ENCODE results near the gene AUTS2. TPM values are rescaled to one million over a fixed set of nuclear protein-coding genes. Genes with fewer than 3 reads are reported as not detected.

AUTS2 gene
- polyA plus RNA-seq, 1 donor (not counting 4 experiments of a cell fraction or from before 2014, with no cell fraction given), result 4.7 TPM

- H3K4me3 ChIP-seq (ENCODE audit: control insufficient read depth in 2 of 3, extremely low read depth in 1 of 3, insufficient read depth in 2 of 3, low read depth in 1 of 3, low read length in 3 of 3), result no peak overlapping the region
- peaks cover 7% of the 10 kb centered on the region for H3K4me1 ChIP-seq (ENCODE audit: control insufficient read depth, extremely low read depth, insufficient read depth, low read length)
- DNase-seq (ENCODE audit: low read depth, low spot score), result no peak
- H3K27me3 ChIP-seq (ENCODE audit: control insufficient read depth, extremely low read depth, insufficient read depth, low read length), result no peaks in the 10 kb centered on the region
- H3K9me1 ChIP-seq (ENCODE audit: control insufficient read depth, extremely low read depth, insufficient read depth, low read length), result no peaks in the 10 kb centered on the region
- no peak overlapping the region for H3K27ac ChIP-seq (ENCODE audit: control insufficient read depth, insufficient read depth, low read length)
- FAIRE-seq, result no peak
- no peak overlapping the region for H2AFZ ChIP-seq (ENCODE audit: control insufficient read depth, low read length)
- no peaks in the 10 kb centered on the region for H3K79me2 ChIP-seq (ENCODE audit: control insufficient read depth, insufficient read depth, low read length)
- dilution Hi-C loops (cut with MboI; ENCODE audit: extremely low pct_ligation_motif_present, low sequenced_read_pairs), result no loop called here
- H4K20me1 ChIP-seq (ENCODE audit: control insufficient read depth, extremely low read depth, insufficient read depth, low read length), result no peaks in the 10 kb centered on the region
- H3K9me3 ChIP-seq (ENCODE audit: control insufficient read depth, low read depth, low read length), result no peaks in the 10 kb centered on the region
- no peak overlapping the region for H3K9ac ChIP-seq (ENCODE audit: control insufficient read depth, extremely low read depth, insufficient read depth, low read length)
- no peak overlapping the region for H3K4me2 ChIP-seq (ENCODE audit: control insufficient read depth, extremely low read depth, insufficient read depth, low read depth, low read length)
- TF ChIP-seq EZH2 (IDR thresholded peaks at IDR 0.05; ENCODE audit: low read length), result no peak
- no peak for TF ChIP-seq CTCF (optimal IDR thresholded peaks at IDR 0.05 in 1 of 3, IDR thresholded peaks at IDR 0.05 in 1 of 3, conservative IDR thresholded peaks at IDR 0.05 in 1 of 3; ENCODE audit: extremely low read depth in 1 of 3, insufficient read depth in 2 of 3, low read length in 3 of 3)
- no peaks in the 10 kb centered on the region for H3K36me3 ChIP-seq (ENCODE audit: control insufficient read depth in 2 of 2, extremely low read depth in 1 of 2, insufficient read depth in 2 of 2, low read length in 2 of 2)
Measured at GRCh38 chr7:70294211-70294911, 696.1 kb downstream of the AUTS2 start.

GRCh38 chr7:70298780-70299471 lies 700.7 kb downstream of the AUTS2 start:
- peaks cover 10% of the 10 kb centered on the region for H3K4me1 ChIP-seq (ENCODE audit: control insufficient read depth, extremely low read depth, insufficient read depth, low read length)
- no peak overlapping the region for H3K4me3 ChIP-seq (ENCODE audit: control insufficient read depth in 2 of 3, extremely low read depth in 1 of 3, insufficient read depth in 2 of 3, low read depth in 1 of 3, low read length in 3 of 3)
- no peaks in the 10 kb centered on the region for H4K20me1 ChIP-seq (ENCODE audit: control insufficient read depth, extremely low read depth, insufficient read depth, low read length)
- H3K27me3 ChIP-seq (ENCODE audit: control insufficient read depth, extremely low read depth, insufficient read depth, low read length), result no peaks in the 10 kb centered on the region
- FAIRE-seq (peak; percentile 92), DNase-seq (ENCODE audit: low read depth, low spot score) (no peak)
- no peak overlapping the region for H3K27ac ChIP-seq (ENCODE audit: control insufficient read depth, insufficient read depth, low read length)
- H3K4me2 ChIP-seq (ENCODE audit: control insufficient read depth, extremely low read depth, insufficient read depth, low read depth, low read length), result peak overlapping the region; percentile 63
- H3K9me3 ChIP-seq (ENCODE audit: control insufficient read depth, low read depth, low read length), result no peaks in the 10 kb centered on the region
- no peaks in the 10 kb centered on the region for H3K36me3 ChIP-seq (ENCODE audit: control insufficient read depth in 2 of 2, extremely low read depth in 1 of 2, insufficient read depth in 2 of 2, low read length in 2 of 2)
- no peak overlapping the region for H3K9ac ChIP-seq (ENCODE audit: control insufficient read depth, extremely low read depth, insufficient read depth, low read length)
- TF ChIP-seq CTCF (optimal IDR thresholded peaks at IDR 0.05 in 1 of 3, IDR thresholded peaks at IDR 0.05 in 1 of 3, conservative IDR thresholded peaks at IDR 0.05 in 1 of 3; ENCODE audit: extremely low read depth in 1 of 3, insufficient read depth in 2 of 3, low read length in 3 of 3) (no peak), EZH2 (IDR thresholded peaks at IDR 0.05; ENCODE audit: low read length) (no peak)
- dilution Hi-C loops (cut with MboI; ENCODE audit: extremely low pct_ligation_motif_present, low sequenced_read_pairs), result no loop called here
- no peaks in the 10 kb centered on the region for H3K79me2 ChIP-seq (ENCODE audit: control insufficient read depth, insufficient read depth, low read length)
- no peak overlapping the region for H2AFZ ChIP-seq (ENCODE audit: control insufficient read depth, low read length)
- H3K9me1 ChIP-seq (ENCODE audit: control insufficient read depth, extremely low read depth, insufficient read depth, low read length), result no peaks in the 10 kb centered on the region
